Fibroblast of skin of right quadriceps (primary cell): Measurements from ENCODE around the gene USP27X.

Experiments used
- DNase-seq: peaks from one replicate; pipeline ENCODE4 v3.0.0-alpha.2; 2013

Gene USP27X

GRCh38 chrX:49878834-49879655, at the start of gene USP27X:
TSS of gene USP27X (plus strand) at chrX:49879484. CDS start at chrX:49880308, 824 bp downstream.
- DNase-seq = peak; percentile 88

- peak; percentile 0 for DNase-seq
Measured at GRCh38 chrX:49838374-49838773, 40.9 kb upstream of the USP27X start.

GRCh38 chrX:49840679-49841078, 38.6 kb upstream of the USP27X start:
- peak; percentile 47 for DNase-seq

GRCh38 chrX:49842621-49843020, 36.7 kb upstream of the USP27X start:
- DNase-seq = no peak

GRCh38 chrX:49844611-49845010, 34.7 kb upstream of the USP27X start:
- DNase-seq = no peak

GRCh38 chrX:49845701-49846403, 33.4 kb upstream of the USP27X start:
- DNase-seq = no peak

- DNase-seq = no peak
Measured at GRCh38 chrX:49846522-49846921, 32.8 kb upstream of the USP27X start.

- no peak for DNase-seq
Measured at GRCh38 chrX:49848275-49848674, 31.0 kb upstream of the USP27X start.

GRCh38 chrX:49850028-49850427, 29.3 kb upstream of the USP27X start:
- DNase-seq = no peak

- no peak for DNase-seq
Measured at GRCh38 chrX:49853661-49854060, 25.6 kb upstream of the USP27X start.

GRCh38 chrX:49856819-49857218, 22.5 kb upstream of the USP27X start:
- no peak for DNase-seq

GRCh38 chrX:49858341-49858740, 20.9 kb upstream of the USP27X start:
- DNase-seq = no peak

GRCh38 chrX:49859491-49859890, 19.8 kb upstream of the USP27X start:
- DNase-seq = no peak

GRCh38 chrX:49860867-49861535, 18.3 kb upstream of the USP27X start:
- DNase-seq = no peak

- DNase-seq = no peak
Measured at GRCh38 chrX:49862093-49862492, 17.2 kb upstream of the USP27X start.

GRCh38 chrX:49868739-49869138, 10.5 kb upstream of the USP27X start:
- DNase-seq = no peak

- DNase-seq = peak; percentile 6
Measured at GRCh38 chrX:49876750-49877149, 2.5 kb upstream of the USP27X start.

GRCh38 chrX:49877397-49878101, 1.7 kb upstream of the USP27X start:
- no peak for DNase-seq

GRCh38 chrX:49878128-49878833, 1.0 kb upstream of the USP27X start:
- DNase-seq = peak; percentile 0

GRCh38 chrX:49879656-49880277, 483 bp downstream of the USP27X start:
- DNase-seq = no peak

GRCh38 chrX:49880668-49881067, 1.4 kb downstream of the USP27X start:
- DNase-seq = no peak
